ENCODE data around the gene COTL1. TPM values are rescaled to one million over a fixed set of nuclear protein-coding genes. Genes with fewer than 3 reads are reported as not detected.

COTL1 gene
- total and polyA plus RNA-seq, 2 of the 13 experiments (the other 11 are each of a cell fraction or from before 2014, with no cell fraction given), result 8.7 to 16.9 TPM

DNA sequence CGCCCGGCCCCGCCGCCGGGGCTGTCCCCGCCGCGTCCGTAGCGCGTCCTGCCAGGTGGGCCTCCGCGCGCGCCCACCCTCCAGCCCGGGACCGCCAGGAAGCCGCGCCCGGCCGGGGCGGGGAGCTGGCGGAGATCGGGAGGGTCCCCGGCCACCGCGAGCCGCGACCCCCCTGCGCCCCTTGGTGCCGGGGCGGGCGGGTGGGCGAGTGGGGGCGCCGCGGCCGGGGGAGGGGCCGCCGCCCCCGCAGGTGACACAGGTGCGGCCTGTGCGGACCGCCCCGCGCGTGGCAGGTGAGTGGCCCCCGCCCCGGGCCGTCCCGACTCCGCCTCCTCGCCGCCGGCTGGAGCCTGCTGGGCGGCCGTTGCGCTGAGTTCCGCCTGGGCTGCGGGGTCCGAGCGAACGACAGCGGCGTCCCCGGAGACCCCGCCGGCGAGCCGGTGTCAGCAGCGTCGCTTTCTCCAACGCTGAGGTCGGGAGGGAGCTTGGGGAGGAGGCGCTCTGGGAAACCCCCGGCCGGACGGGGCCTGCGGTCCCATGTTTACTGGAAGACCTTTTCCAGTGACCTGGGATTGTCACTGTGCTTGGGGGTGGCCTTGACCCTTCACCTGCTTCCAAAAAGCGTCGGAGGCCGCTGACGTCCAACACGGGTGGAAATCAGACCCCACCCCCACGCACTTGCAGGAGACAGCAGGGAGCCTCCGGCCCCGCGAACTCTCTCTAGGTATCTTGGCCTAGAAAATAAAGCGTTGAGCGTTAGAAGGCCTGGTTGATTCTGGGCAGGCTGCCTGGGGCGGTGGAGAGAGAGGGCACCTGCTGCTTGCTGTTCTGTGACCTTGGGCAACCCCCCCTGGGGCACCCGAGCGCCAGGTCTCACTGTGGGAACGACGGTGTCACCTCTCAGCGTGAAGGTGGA lies 31.0 kb upstream of the COTL1 start (continued):
- TF ChIP-seq, protein P1, sequence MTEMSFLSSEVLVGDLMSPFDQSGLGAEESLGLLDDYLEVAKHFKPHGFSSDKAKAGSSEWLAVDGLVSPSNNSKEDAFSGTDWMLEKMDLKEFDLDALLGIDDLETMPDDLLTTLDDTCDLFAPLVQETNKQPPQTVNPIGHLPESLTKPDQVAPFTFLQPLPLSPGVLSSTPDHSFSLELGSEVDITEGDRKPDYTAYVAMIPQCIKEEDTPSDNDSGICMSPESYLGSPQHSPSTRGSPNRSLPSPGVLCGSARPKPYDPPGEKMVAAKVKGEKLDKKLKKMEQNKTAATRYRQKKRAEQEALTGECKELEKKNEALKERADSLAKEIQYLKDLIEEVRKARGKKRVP (CRISPR knock-in tag; IDR thresholded peaks at IDR 0.05), result no peak
- TF ChIP-seq, protein P2, sequence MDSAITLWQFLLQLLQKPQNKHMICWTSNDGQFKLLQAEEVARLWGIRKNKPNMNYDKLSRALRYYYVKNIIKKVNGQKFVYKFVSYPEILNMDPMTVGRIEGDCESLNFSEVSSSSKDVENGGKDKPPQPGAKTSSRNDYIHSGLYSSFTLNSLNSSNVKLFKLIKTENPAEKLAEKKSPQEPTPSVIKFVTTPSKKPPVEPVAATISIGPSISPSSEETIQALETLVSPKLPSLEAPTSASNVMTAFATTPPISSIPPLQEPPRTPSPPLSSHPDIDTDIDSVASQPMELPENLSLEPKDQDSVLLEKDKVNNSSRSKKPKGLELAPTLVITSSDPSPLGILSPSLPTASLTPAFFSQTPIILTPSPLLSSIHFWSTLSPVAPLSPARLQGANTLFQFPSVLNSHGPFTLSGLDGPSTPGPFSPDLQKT (CRISPR knock-in tag; IDR thresholded peaks at IDR 0.05; ENCODE audit: borderline replicate concordance), result no peak
- TF ChIP-seq NR2C2 (CRISPR knock-in tag; IDR thresholded peaks at IDR 0.05; ENCODE audit: borderline replicate concordance), result peak; percentile 88
- TF ChIP-seq, protein P3, sequence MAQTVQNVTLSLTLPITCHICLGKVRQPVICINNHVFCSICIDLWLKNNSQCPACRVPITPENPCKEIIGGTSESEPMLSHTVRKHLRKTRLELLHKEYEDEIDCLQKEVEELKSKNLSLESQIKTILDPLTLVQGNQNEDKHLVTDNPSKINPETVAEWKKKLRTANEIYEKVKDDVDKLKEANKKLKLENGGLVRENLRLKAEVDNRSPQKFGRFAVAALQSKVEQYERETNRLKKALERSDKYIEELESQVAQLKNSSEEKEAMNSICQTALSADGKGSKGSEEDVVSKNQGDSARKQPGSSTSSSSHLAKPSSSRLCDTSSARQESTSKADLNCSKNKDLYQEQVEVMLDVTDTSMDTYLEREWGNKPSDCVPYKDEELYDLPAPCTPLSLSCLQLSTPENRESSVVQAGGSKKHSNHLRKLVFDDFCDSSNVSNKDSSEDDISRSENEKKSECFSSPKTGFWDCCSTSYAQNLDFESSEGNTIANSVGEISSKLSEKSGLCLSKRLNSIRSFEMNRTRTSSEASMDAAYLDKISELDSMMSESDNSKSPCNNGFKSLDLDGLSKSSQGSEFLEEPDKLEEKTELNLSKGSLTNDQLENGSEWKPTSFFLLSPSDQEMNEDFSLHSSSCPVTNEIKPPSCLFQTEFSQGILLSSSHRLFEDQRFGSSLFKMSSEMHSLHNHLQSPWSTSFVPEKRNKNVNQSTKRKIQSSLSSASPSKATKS (CRISPR knock-in tag; IDR thresholded peaks at IDR 0.05), result no peak
- TF ChIP-seq BRCA1 (CRISPR knock-in tag; IDR thresholded peaks at IDR 0.05), result no peak
- TF ChIP-seq, protein P4, sequence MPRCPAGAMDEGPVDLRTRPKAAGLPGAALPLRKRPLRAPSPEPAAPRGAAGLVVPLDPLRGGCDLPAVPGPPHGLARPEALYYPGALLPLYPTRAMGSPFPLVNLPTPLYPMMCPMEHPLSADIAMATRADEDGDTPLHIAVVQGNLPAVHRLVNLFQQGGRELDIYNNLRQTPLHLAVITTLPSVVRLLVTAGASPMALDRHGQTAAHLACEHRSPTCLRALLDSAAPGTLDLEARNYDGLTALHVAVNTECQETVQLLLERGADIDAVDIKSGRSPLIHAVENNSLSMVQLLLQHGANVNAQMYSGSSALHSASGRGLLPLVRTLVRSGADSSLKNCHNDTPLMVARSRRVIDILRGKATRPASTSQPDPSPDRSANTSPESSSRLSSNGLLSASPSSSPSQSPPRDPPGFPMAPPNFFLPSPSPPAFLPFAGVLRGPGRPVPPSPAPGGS (CRISPR knock-in tag; IDR thresholded peaks at IDR 0.05), result peak; percentile 66
- TF ChIP-seq ETV5 (CRISPR knock-in tag; IDR thresholded peaks at IDR 0.05; ENCODE audit: borderline replicate concordance), result no peak; the same call in 1 of the 2 replicates
- no peak for TF ChIP-seq HHEX (CRISPR knock-in tag; IDR thresholded peaks at IDR 0.05)
- TF ChIP-seq GZF1 (CRISPR knock-in tag; IDR thresholded peaks at IDR 0.05), result no peak
- TF ChIP-seq, protein P5, sequence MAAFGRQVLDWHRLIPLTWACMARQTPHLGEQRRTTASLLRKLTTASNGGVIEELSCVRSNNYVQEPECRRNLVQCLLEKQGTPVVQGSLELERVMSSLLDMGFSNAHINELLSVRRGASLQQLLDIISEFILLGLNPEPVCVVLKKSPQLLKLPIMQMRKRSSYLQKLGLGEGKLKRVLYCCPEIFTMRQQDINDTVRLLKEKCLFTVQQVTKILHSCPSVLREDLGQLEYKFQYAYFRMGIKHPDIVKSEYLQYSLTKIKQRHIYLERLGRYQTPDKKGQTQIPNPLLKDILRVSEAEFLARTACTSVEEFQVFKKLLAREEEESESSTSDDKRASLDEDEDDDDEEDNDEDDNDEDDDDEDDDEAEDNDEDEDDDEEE (CRISPR knock-in tag; IDR thresholded peaks at IDR 0.05), result 0 out of 2 replicates have a peak, but pooled peaks have one; percentile 27
- TF ChIP-seq ZSCAN20 (CRISPR knock-in tag; IDR thresholded peaks at IDR 0.05; ENCODE audit: borderline replicate concordance), result no peak
- no peak for TF ChIP-seq ZSCAN29 (CRISPR knock-in tag; conservative IDR thresholded peaks at IDR 0.05)
- no peak for TF ChIP-seq ZNF24 (IDR thresholded peaks at IDR 0.05)
- TF ChIP-seq, protein P6, sequence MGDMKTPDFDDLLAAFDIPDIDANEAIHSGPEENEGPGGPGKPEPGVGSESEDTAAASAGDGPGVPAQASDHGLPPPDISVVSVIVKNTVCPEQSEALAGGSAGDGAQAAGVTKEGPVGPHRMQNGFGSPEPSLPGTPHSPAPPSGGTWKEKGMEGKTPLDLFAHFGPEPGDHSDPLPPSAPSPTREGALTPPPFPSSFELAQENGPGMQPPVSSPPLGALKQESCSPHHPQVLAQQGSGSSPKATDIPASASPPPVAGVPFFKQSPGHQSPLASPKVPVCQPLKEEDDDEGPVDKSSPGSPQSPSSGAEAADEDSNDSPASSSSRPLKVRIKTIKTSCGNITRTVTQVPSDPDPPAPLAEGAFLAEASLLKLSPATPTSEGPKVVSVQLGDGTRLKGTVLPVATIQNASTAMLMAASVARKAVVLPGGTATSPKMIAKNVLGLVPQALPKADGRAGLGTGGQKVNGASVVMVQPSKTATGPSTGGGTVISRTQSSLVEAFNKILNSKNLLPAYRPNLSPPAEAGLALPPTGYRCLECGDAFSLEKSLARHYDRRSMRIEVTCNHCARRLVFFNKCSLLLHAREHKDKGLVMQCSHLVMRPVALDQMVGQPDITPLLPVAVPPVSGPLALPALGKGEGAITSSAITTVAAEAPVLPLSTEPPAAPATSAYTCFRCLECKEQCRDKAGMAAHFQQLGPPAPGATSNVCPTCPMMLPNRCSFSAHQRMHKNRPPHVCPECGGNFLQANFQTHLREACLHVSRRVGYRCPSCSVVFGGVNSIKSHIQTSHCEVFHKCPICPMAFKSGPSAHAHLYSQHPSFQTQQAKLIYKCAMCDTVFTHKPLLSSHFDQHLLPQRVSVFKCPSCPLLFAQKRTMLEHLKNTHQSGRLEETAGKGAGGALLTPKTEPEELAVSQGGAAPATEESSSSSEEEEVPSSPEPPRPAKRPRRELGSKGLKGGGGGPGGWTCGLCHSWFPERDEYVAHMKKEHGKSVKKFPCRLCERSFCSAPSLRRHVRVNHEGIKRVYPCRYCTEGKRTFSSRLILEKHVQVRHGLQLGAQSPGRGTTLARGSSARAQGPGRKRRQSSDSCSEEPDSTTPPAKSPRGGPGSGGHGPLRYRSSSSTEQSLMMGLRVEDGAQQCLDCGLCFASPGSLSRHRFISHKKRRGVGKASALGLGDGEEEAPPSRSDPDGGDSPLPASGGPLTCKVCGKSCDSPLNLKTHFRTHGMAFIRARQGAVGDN (CRISPR knock-in tag; IDR thresholded peaks at IDR 0.05), result peak; percentile 71
- no peak for TF ChIP-seq ZNF703 (CRISPR knock-in tag; IDR thresholded peaks at IDR 0.05; ENCODE audit: borderline replicate concordance)
